ENCODE results near the gene TMC5. TPM values are rescaled to one million over a fixed set of nuclear protein-coding genes. Genes with fewer than 3 reads are reported as not detected.
A peak's percentile ranks its signal among the peaks of the same experiment; 100 is the strongest.
"Not testable (repeated sequence)": the region's sequence is repeated elsewhere in the genome, so short reads cannot be mapped to it uniquely, and the experiment has no call there.

TMC5 gene
- total RNA-seq, 1 experiment from 2014 or later, result not detected

- H3K27me3 ChIP-seq (ENCODE audit: low read length), result no peaks in the 10 kb centered on the region
- H3K9ac ChIP-seq (ENCODE audit: low read length), result no peak overlapping the region
- H4K20me1 ChIP-seq (ENCODE audit: insufficient read depth, low read depth, low read length), result no peaks in the 10 kb centered on the region
- H3K9me2 ChIP-seq (replicated peaks; ENCODE audit: insufficient read depth, low read length), result no peaks in the 10 kb centered on the region
- no peak for DNase-seq
- H2AFZ ChIP-seq (ENCODE audit: low read length), result no peak overlapping the region
- peaks cover 7% of the 10 kb centered on the region for H3K4me1 ChIP-seq (ENCODE audit: low read length)
- H3K9me3 ChIP-seq (ENCODE audit: low read length), result no peaks in the 10 kb centered on the region
- no peaks in the 10 kb centered on the region for H3K79me2 ChIP-seq (ENCODE audit: low read length)
- no peak overlapping the region for H3K27ac ChIP-seq (ENCODE audit: low read length)
- no peak overlapping the region for H3K4me3 ChIP-seq (ENCODE audit: low read length)
- no peaks in the 10 kb centered on the region for H3K36me3 ChIP-seq (ENCODE audit: insufficient read depth, low read length)
- no peak overlapping the region for H3K4me2 ChIP-seq (ENCODE audit: low read depth, low read length, poor library complexity, severe bottlenecking)
These were observed 24.2 kb upstream of the TMC5 start for GRCh38 chr16:19393226-19394111.

- H3K9me3 ChIP-seq (ENCODE audit: low read length); H2AFZ ChIP-seq (ENCODE audit: low read length); H3K9ac ChIP-seq (ENCODE audit: low read length); H3K36me3 ChIP-seq (ENCODE audit: insufficient read depth, low read length); H3K4me1 ChIP-seq (ENCODE audit: low read length); DNase-seq; H3K9me2 ChIP-seq (replicated peaks; ENCODE audit: insufficient read depth, low read length); H3K79me2 ChIP-seq (ENCODE audit: low read length); H3K27me3 ChIP-seq (ENCODE audit: low read length); H4K20me1 ChIP-seq (ENCODE audit: insufficient read depth, low read depth, low read length); H3K27ac ChIP-seq (ENCODE audit: low read length); H3K4me3 ChIP-seq (ENCODE audit: low read length); H3K4me2 ChIP-seq (ENCODE audit: low read depth, low read length, poor library complexity, severe bottlenecking): not testable (repeated sequence)
These were observed 21.9 kb upstream of the TMC5 start for GRCh38 chr16:19395646-19396267.

- Histone ChIP-seq H3K9me2 (replicated peaks; ENCODE audit: insufficient read depth, low read length) (no peaks in the 10 kb centered on the region), H3K27ac (ENCODE audit: low read length) (no peak overlapping the region), H3K4me2 (ENCODE audit: low read depth, low read length, poor library complexity, severe bottlenecking) (no peak overlapping the region), H3K4me1 (ENCODE audit: low read length) (peaks cover 7% of the 10 kb centered on the region), H4K20me1 (ENCODE audit: insufficient read depth, low read depth, low read length) (no peaks in the 10 kb centered on the region), H2AFZ (ENCODE audit: low read length) (no peak overlapping the region), H3K36me3 (ENCODE audit: insufficient read depth, low read length) (no peaks in the 10 kb centered on the region), H3K4me3 (ENCODE audit: low read length) (no peak overlapping the region), H3K9me3 (ENCODE audit: low read length) (peaks cover 7% of the 10 kb centered on the region), H3K79me2 (ENCODE audit: low read length) (no peaks in the 10 kb centered on the region), H3K9ac (ENCODE audit: low read length) (no peak overlapping the region), H3K27me3 (ENCODE audit: low read length) (no peaks in the 10 kb centered on the region)
- peak; percentile 53 for DNase-seq
These were observed 21.1 kb upstream of the TMC5 start for GRCh38 chr16:19396555-19397011.

GRCh38 chr16:19397373-19397772 is 20.3 kb upstream of the TMC5 start:
- H4K20me1 ChIP-seq (ENCODE audit: insufficient read depth, low read depth, low read length); H3K4me2 ChIP-seq (ENCODE audit: low read depth, low read length, poor library complexity, severe bottlenecking): not testable (repeated sequence)

GRCh38 chr16:19400711-19401110 is 17.0 kb upstream of the TMC5 start:
- H3K9ac ChIP-seq (ENCODE audit: low read length), result no peak overlapping the region
- no peak overlapping the region for H3K4me3 ChIP-seq (ENCODE audit: low read length)
- H3K36me3 ChIP-seq (ENCODE audit: insufficient read depth, low read length), result no peaks in the 10 kb centered on the region
- H2AFZ ChIP-seq (ENCODE audit: low read length), result no peak overlapping the region
- peaks cover 7% of the 10 kb centered on the region for H3K4me1 ChIP-seq (ENCODE audit: low read length)
- H3K79me2 ChIP-seq (ENCODE audit: low read length), result no peaks in the 10 kb centered on the region
- H3K27me3 ChIP-seq (ENCODE audit: low read length), result no peaks in the 10 kb centered on the region
- no peaks in the 10 kb centered on the region for H4K20me1 ChIP-seq (ENCODE audit: insufficient read depth, low read depth, low read length)
- peaks cover 19% of the 10 kb centered on the region for H3K9me3 ChIP-seq (ENCODE audit: low read length)
- H3K4me2 ChIP-seq (ENCODE audit: low read depth, low read length, poor library complexity, severe bottlenecking), result no peak overlapping the region
- no peak overlapping the region for H3K27ac ChIP-seq (ENCODE audit: low read length)
- H3K9me2 ChIP-seq (replicated peaks; ENCODE audit: insufficient read depth, low read length), result no peaks in the 10 kb centered on the region
- peak; percentile 76 for DNase-seq

More at GRCh38 chr16:19397373-19397772, 20.3 kb upstream of the TMC5 start:
- H3K9ac ChIP-seq (ENCODE audit: low read length); H3K27ac ChIP-seq (ENCODE audit: low read length); H2AFZ ChIP-seq (ENCODE audit: low read length); H3K79me2 ChIP-seq (ENCODE audit: low read length); H3K9me2 ChIP-seq (replicated peaks; ENCODE audit: insufficient read depth, low read length); H3K4me1 ChIP-seq (ENCODE audit: low read length); H3K4me3 ChIP-seq (ENCODE audit: low read length); H3K36me3 ChIP-seq (ENCODE audit: insufficient read depth, low read length); DNase-seq; H3K27me3 ChIP-seq (ENCODE audit: low read length): not testable (repeated sequence)
- H3K9me3 ChIP-seq (ENCODE audit: low read length), result peaks cover 15% of the 10 kb centered on the region

- DNase-seq, result no peak
- no peaks in the 10 kb centered on the region for H3K36me3 ChIP-seq (ENCODE audit: insufficient read depth, low read length)
- H3K4me3 ChIP-seq (ENCODE audit: low read length), result no peak overlapping the region
- no peaks in the 10 kb centered on the region for H4K20me1 ChIP-seq (ENCODE audit: insufficient read depth, low read depth, low read length)
- H3K9me3 ChIP-seq (ENCODE audit: low read length), result peaks cover 8% of the 10 kb centered on the region; the same call in 1 of the 2 replicates
- no peaks in the 10 kb centered on the region for H3K9me2 ChIP-seq (replicated peaks; ENCODE audit: insufficient read depth, low read length)
- H3K27ac ChIP-seq (ENCODE audit: low read length), result no peak overlapping the region
- no peak overlapping the region for H3K9ac ChIP-seq (ENCODE audit: low read length)
- no peaks in the 10 kb centered on the region for H3K27me3 ChIP-seq (ENCODE audit: low read length)
- no peaks in the 10 kb centered on the region for H3K4me1 ChIP-seq (ENCODE audit: low read length)
- no peak overlapping the region for H2AFZ ChIP-seq (ENCODE audit: low read length)
- no peaks in the 10 kb centered on the region for H3K79me2 ChIP-seq (ENCODE audit: low read length)
- no peak overlapping the region for H3K4me2 ChIP-seq (ENCODE audit: low read depth, low read length, poor library complexity, severe bottlenecking)
These were observed 10.7 kb upstream of the TMC5 start for GRCh38 chr16:19406891-19407491.

GRCh38 chr16:19410435-19411171 is 7.1 kb upstream of the TMC5 start:
- no peak overlapping the region for H3K9ac ChIP-seq (ENCODE audit: low read length)
- H3K27me3 ChIP-seq (ENCODE audit: low read length), result no peaks in the 10 kb centered on the region
- H2AFZ ChIP-seq (ENCODE audit: low read length), result no peak overlapping the region
- no peak for DNase-seq
- no peaks in the 10 kb centered on the region for H3K79me2 ChIP-seq (ENCODE audit: low read length)
- H4K20me1 ChIP-seq (ENCODE audit: insufficient read depth, low read depth, low read length), result no peaks in the 10 kb centered on the region
- H3K36me3 ChIP-seq (ENCODE audit: insufficient read depth, low read length), result no peaks in the 10 kb centered on the region
- no peaks in the 10 kb centered on the region for H3K9me3 ChIP-seq (ENCODE audit: low read length)
- H3K4me3 ChIP-seq (ENCODE audit: low read length), result no peak overlapping the region
- no peak overlapping the region for H3K4me2 ChIP-seq (ENCODE audit: low read depth, low read length, poor library complexity, severe bottlenecking)
- no peaks in the 10 kb centered on the region for H3K9me2 ChIP-seq (replicated peaks; ENCODE audit: insufficient read depth, low read length)
- no peak overlapping the region for H3K27ac ChIP-seq (ENCODE audit: low read length)
- no peaks in the 10 kb centered on the region for H3K4me1 ChIP-seq (ENCODE audit: low read length)

- Histone ChIP-seq H3K27ac (ENCODE audit: low read length) (no peak overlapping the region), H3K9me3 (ENCODE audit: low read length) (no peaks in the 10 kb centered on the region), H3K4me3 (ENCODE audit: low read length) (no peak overlapping the region), H3K27me3 (ENCODE audit: low read length) (no peaks in the 10 kb centered on the region), H3K4me1 (ENCODE audit: low read length) (no peaks in the 10 kb centered on the region), H4K20me1 (ENCODE audit: insufficient read depth, low read depth, low read length) (no peaks in the 10 kb centered on the region), H3K79me2 (ENCODE audit: low read length) (no peaks in the 10 kb centered on the region), H3K36me3 (ENCODE audit: insufficient read depth, low read length) (no peaks in the 10 kb centered on the region), H3K4me2 (ENCODE audit: low read depth, low read length, poor library complexity, severe bottlenecking) (no peak overlapping the region), H2AFZ (ENCODE audit: low read length) (no peak overlapping the region), H3K9me2 (replicated peaks; ENCODE audit: insufficient read depth, low read length) (no peaks in the 10 kb centered on the region), H3K9ac (ENCODE audit: low read length) (no peak overlapping the region)
- no peak for DNase-seq
These were observed 6.4 kb upstream of the TMC5 start for GRCh38 chr16:19411298-19411697.
